Right hindlimb (tissue), 1 donor: Measurements from ENCODE around the gene GPR152.
A peak's percentile ranks its signal among the peaks of the same experiment; 100 is the strongest.
"Not testable (repeated sequence)": the region's sequence is repeated elsewhere in the genome, so short reads cannot be mapped to it uniquely, and the experiment has no call there.

Experiments used
- DNase-seq: peaks from one replicate; pipeline ENCODE4 v3.0.0-alpha.2; 2018

The GPR152 gene

GRCh38 chr11:67489203-67489884 is 36.8 kb upstream of the GPR152 start:
- DNase-seq = no peak

GRCh38 chr11:67486481-67487195 is 34.1 kb upstream of the GPR152 start:
- DNase-seq = no peak

- DNase-seq = peak; percentile 27
Observed at GRCh38 chr11:67485873-67486361, 33.4 kb upstream of the GPR152 start.

GRCh38 chr11:67484847-67485311 is 32.4 kb upstream of the GPR152 start:
- DNase-seq = no peak

- DNase-seq = no peak
Observed at GRCh38 chr11:67483831-67484665, 31.5 kb upstream of the GPR152 start.

- peak; percentile 99 for DNase-seq
Observed at GRCh38 chr11:67482827-67483798, 30.6 kb upstream of the GPR152 start, which contains the start of gene AIP. TSS of gene AIP (plus strand) at chr11:67483026. CDS start at chr11:67483159, 133 bp downstream.

GRCh38 chr11:67482275-67482826 is 29.8 kb upstream of the GPR152 start:
- no peak for DNase-seq

GRCh38 chr11:67477344-67478050 is 25.0 kb upstream of the GPR152 start:
- not testable (repeated sequence) for DNase-seq

GRCh38 chr11:67476692-67477091 is 24.2 kb upstream of the GPR152 start:
- DNase-seq = not testable (repeated sequence)

GRCh38 chr11:67472882-67473281 is 20.4 kb upstream of the GPR152 start:
- no peak for DNase-seq

GRCh38 chr11:67470337-67471002 is 17.9 kb upstream of the GPR152 start:
- no peak for DNase-seq

GRCh38 chr11:67469508-67469811 is 16.9 kb upstream of the GPR152 start:
- no peak for DNase-seq

GRCh38 chr11:67468759-67469507 is 16.4 kb upstream of the GPR152 start, which contains the start of gene TMEM134:
TSS of gene TMEM134 (minus strand) at chr11:67469251. CDS start at chr11:67469192, 59 bp downstream.
- DNase-seq = peak; percentile 96

- no peak for DNase-seq
Observed at GRCh38 chr11:67468456-67468758, 15.9 kb upstream of the GPR152 start.

GRCh38 chr11:67468056-67468455 is 15.5 kb upstream of the GPR152 start:
- DNase-seq = peak; percentile 55

- peak; percentile 17 for DNase-seq
Observed at GRCh38 chr11:67466962-67467771, 14.6 kb upstream of the GPR152 start.

- peak; percentile 16 for DNase-seq
Observed at GRCh38 chr11:67466367-67466766, 13.8 kb upstream of the GPR152 start.

GRCh38 chr11:67465530-67465929 is 13.0 kb upstream of the GPR152 start:
- DNase-seq = peak; percentile 23

GRCh38 chr11:67465189-67465510 is 12.6 kb upstream of the GPR152 start:
- DNase-seq = no peak
